Natural killer cell treated with Interleukin-12 subunit alpha and Interleukin-12 subunit beta and Interleukin-15 and Interleukin-18, amount 100 ng/mL, for 72 hours (primary cell): ENCODE measurements around the gene IFT80. TPM values are rescaled to one million over a fixed set of nuclear protein-coding genes. Genes with fewer than 3 reads are reported as not detected.

Experiments
- ATAC-seq, 2 donors: fragments of 150-1000 bp; cut with Tn5 transposase in 1 of 2; sonication (Bioruptor Pico), chemical (Tn5 transposase) in 1 of 2; 2 replicates each; pipeline ENCODE4 v1.10.0; 2021
- DNase-seq: peaks from one replicate; pipeline ENCODE4 v3.0.0; 2022; ENCODE audit warnings: low spot score
- H3K27ac Mint-ChIP-seq, 2 donors: 1 replicate in 1 of 2; 2 replicates in 1 of 2; pipeline ENCODE4 v1.8.0; 2022; ENCODE audit warnings: mixed read lengths in 2 of 2, mild to moderate bottlenecking in 1 of 2, moderate library complexity in 1 of 2
- H3K27me3 Mint-ChIP-seq, 2 donors: 1 replicate in 1 of 2; 2 replicates in 1 of 2; pipeline ENCODE4 v1.8.0; 2022; ENCODE audit warnings: mixed read lengths in 2 of 2
- H3K36me3 Mint-ChIP-seq: one replicate; pipeline ENCODE4 v1.8.0; 2022; ENCODE audit warnings: mixed read lengths
- H3K4me1 Mint-ChIP-seq, 2 donors: 1 replicate in 1 of 2; 2 replicates in 1 of 2; pipeline ENCODE4 v1.8.0; 2022; ENCODE audit warnings: low read depth in 2 of 2, mixed read lengths in 2 of 2, mild to moderate bottlenecking in 1 of 2
- H3K4me3 Mint-ChIP-seq: one replicate; pipeline ENCODE4 v1.8.0; 2022; ENCODE audit warnings: mixed read lengths
- H3K9me3 Mint-ChIP-seq: 2 replicates; pipeline ENCODE4 v1.8.0; 2022; ENCODE audit warnings: mixed read lengths
- total RNA-seq, 2 donors: library from RNA; stranded (reverse); gene quantifications; one replicate each; pipeline ENCODE4 v1.2.3, GENCODE V29; 2022

Gene IFT80
- total RNA-seq, 2 donors from 2014 or later: 15.7 to 25.7 TPM

DNA sequence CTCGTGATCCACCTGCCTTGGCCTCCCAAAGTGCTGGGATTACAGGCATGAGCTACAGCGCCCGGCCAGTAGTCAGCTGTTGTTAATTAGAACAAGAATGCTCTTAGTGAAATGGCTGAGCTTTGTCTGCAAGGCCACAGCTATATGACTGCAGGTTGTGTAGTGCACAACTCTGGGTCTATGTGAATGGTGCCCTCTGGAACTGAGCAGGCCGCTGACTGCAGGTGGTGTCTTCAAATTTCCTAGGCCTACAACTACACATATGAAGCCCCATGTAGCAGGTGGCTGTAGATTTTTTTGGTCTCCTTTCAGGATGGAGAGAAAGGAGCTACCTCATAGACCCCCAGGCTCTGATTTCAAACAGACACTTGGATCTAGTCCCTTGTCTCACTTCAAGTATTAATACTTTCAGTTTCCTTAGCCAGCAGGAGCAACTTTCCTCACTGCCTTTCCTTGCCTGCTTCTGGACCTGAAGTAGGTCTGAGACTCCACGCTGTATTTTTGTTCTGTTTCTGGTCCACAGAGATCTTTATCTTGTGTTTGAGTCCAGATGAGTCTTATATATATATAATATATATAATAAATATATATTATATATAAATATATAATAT, 86.9 kb downstream of the IFT80 start:
- Mint-ChIP-seq H3K27me3 (no peaks in the 10 kb centered on the region), H3K9me3 (no peaks in the 10 kb centered on the region), H3K27ac (no peak overlapping the region), H3K4me1 (no peaks in the 10 kb centered on the region), H3K36me3 (no peaks in the 10 kb centered on the region), H3K4me3 (no peak overlapping the region)
- peak in 1 of 2 donors; percentile 43 for ATAC-seq
- no peak for DNase-seq

- no peak overlapping the region for H3K27ac Mint-ChIP-seq
- H3K4me3 Mint-ChIP-seq: no peak overlapping the region
- no peaks in the 10 kb centered on the region for H3K27me3 Mint-ChIP-seq
- ATAC-seq (no peak), DNase-seq (no peak)
- H3K36me3 Mint-ChIP-seq: no peaks in the 10 kb centered on the region
- no peaks in the 10 kb centered on the region for H3K4me1 Mint-ChIP-seq
- no peaks in the 10 kb centered on the region for H3K9me3 Mint-ChIP-seq
Observed at GRCh38 chr3:160302806-160303205, 96.2 kb downstream of the IFT80 start.

- no peak for ATAC-seq
- H3K4me3 Mint-ChIP-seq: no peak overlapping the region
- H3K27ac Mint-ChIP-seq: no peak overlapping the region
- no peak for DNase-seq
- H3K36me3 Mint-ChIP-seq: no peaks in the 10 kb centered on the region
- no peaks in the 10 kb centered on the region for H3K4me1 Mint-ChIP-seq
- no peaks in the 10 kb centered on the region for H3K27me3 Mint-ChIP-seq
- H3K9me3 Mint-ChIP-seq: no peaks in the 10 kb centered on the region
Observed at GRCh38 chr3:160296591-160296990, 102.4 kb downstream of the IFT80 start.

GRCh38 chr3:160291909-160292299, 107.1 kb downstream of the IFT80 start:
- H3K9me3 Mint-ChIP-seq: no peaks in the 10 kb centered on the region
- H3K4me1 Mint-ChIP-seq: peaks cover 0 to 4% of the 10 kb centered on the region in 2 donors
- no peak overlapping the region for H3K4me3 Mint-ChIP-seq
- no peak overlapping the region for H3K27ac Mint-ChIP-seq
- DNase-seq: no peak
- H3K36me3 Mint-ChIP-seq: no peaks in the 10 kb centered on the region
- ATAC-seq: no peak
- no peaks in the 10 kb centered on the region for H3K27me3 Mint-ChIP-seq

GRCh38 chr3:160291290-160291908, 107.6 kb downstream of the IFT80 start:
- Mint-ChIP-seq H3K4me3 (no peak overlapping the region), H3K27ac (no peak overlapping the region), H3K9me3 (no peaks in the 10 kb centered on the region), H3K4me1 (peaks cover 0 to 4% of the 10 kb centered on the region in 2 donors), H3K36me3 (no peaks in the 10 kb centered on the region), H3K27me3 (no peaks in the 10 kb centered on the region)
- DNase-seq (no peak), ATAC-seq (no peak)

DNA sequence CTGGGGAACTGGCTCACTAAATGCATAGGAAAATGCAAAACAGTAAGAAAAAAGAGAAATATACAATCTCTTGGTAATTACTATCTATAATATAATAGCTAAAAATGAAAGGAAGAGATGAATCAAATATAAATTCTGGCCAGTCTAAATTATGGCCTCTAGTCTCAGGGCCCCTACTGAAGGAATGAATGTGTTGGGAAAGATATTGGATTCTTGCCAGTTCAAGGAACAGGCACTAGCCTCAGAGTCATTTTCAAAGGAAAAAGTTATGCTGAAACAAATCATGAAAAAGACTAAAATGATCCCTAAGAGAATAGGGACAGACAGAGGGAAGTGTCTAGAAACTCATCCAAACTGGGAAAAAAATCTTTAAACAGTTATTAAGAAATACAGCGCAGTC, 111.4 kb downstream of the IFT80 start:
- H3K4me3 Mint-ChIP-seq: no peak overlapping the region
- H3K27me3 Mint-ChIP-seq: no peaks in the 10 kb centered on the region
- DNase-seq (no peak), ATAC-seq (no peak)
- H3K27ac Mint-ChIP-seq: no peak overlapping the region
- peaks cover 0 to 4% of the 10 kb centered on the region in 2 donors for H3K4me1 Mint-ChIP-seq
- H3K9me3 Mint-ChIP-seq: no peaks in the 10 kb centered on the region
- no peaks in the 10 kb centered on the region for H3K36me3 Mint-ChIP-seq

GRCh38 chr3:160286231-160286630, 112.8 kb downstream of the IFT80 start:
- H3K27me3 Mint-ChIP-seq: no peaks in the 10 kb centered on the region
- ATAC-seq (no peak), DNase-seq (no peak)
- H3K27ac Mint-ChIP-seq: no peak overlapping the region
- no peak overlapping the region for H3K4me3 Mint-ChIP-seq
- H3K9me3 Mint-ChIP-seq: no peaks in the 10 kb centered on the region
- H3K4me1 Mint-ChIP-seq: peaks cover 0 to 4% of the 10 kb centered on the region in 2 donors
- H3K36me3 Mint-ChIP-seq: no peaks in the 10 kb centered on the region

GRCh38 chr3:160280836-160281235, 118.2 kb downstream of the IFT80 start:
- peaks cover 6% of the 10 kb centered on the region for H3K36me3 Mint-ChIP-seq
- ATAC-seq (no peak), DNase-seq (no peak)
- no peaks in the 10 kb centered on the region for H3K9me3 Mint-ChIP-seq
- no peak overlapping the region for H3K4me3 Mint-ChIP-seq
- no peak overlapping the region for H3K27ac Mint-ChIP-seq
- no peaks in the 10 kb centered on the region for H3K4me1 Mint-ChIP-seq
- no peaks in the 10 kb centered on the region for H3K27me3 Mint-ChIP-seq

GRCh38 chr3:160279657-160280056, 119.4 kb downstream of the IFT80 start:
- Mint-ChIP-seq H3K27me3 (no peaks in the 10 kb centered on the region), H3K4me1 (no peaks in the 10 kb centered on the region), H3K36me3 (peaks cover 6% of the 10 kb centered on the region), H3K4me3 (no peak overlapping the region), H3K9me3 (no peaks in the 10 kb centered on the region), H3K27ac (no peak overlapping the region)
- ATAC-seq (no peak), DNase-seq (no peak)

DNA sequence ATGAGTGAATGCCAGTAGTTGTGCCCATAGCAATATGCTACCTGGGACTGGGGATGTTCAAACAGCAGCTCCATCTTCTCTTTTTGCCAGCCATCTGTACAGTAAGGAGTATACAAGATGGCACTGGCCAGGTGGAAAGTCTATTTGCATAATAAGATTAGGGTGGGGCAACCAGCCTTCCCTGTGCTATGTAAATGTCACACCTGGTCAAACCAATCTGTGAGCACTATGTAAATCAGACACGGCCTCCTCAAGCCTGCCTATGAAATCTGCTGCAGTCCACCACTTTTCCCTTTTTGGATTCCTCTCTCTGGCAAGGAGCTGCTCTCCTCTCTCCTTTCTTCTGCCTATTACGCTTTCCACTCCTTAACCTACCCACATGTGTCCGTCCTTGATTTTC, 120.8 kb downstream of the IFT80 start:
- DNase-seq: no peak
- no peak overlapping the region for H3K27ac Mint-ChIP-seq
- H3K4me1 Mint-ChIP-seq: no peaks in the 10 kb centered on the region
- H3K4me3 Mint-ChIP-seq: no peak overlapping the region
- no peaks in the 10 kb centered on the region for H3K9me3 Mint-ChIP-seq
- H3K27me3 Mint-ChIP-seq: no peaks in the 10 kb centered on the region
- ATAC-seq: no peak
- peaks cover 16% of the 10 kb centered on the region for H3K36me3 Mint-ChIP-seq

DNA sequence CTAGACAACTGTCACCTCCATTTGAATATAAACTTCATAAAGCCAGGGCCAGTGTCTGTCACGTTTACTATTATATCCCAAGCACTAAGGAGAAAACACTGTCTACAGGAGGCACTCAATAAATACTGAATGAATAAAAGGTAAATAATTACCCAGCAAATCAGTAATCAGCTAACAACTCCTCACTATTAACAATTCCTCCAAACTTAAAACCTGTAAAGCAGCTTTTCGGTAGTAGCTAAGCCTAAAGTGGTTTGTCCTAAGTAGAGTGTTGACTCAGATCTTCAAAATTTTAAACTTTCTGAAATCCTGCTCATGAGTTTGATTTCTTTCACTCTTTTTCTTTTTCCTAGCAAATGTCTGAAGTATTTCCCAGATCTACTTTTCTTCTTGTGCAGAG, 133.9 kb downstream of the IFT80 start:
- Mint-ChIP-seq H3K27ac (no peak overlapping the region), H3K4me3 (no peak overlapping the region), H3K4me1 (peaks cover 6 to 7% of the 10 kb centered on the region in 2 donors), H3K36me3 (peaks cover 4% of the 10 kb centered on the region), H3K27me3 (no peaks in the 10 kb centered on the region), H3K9me3 (no peaks in the 10 kb centered on the region)
- ATAC-seq (no peak), DNase-seq (no peak)

- H3K4me1 Mint-ChIP-seq: peaks cover 6 to 7% of the 10 kb centered on the region in 2 donors
Observed at GRCh38 chr3:160260587-160261270, 138.3 kb downstream of the IFT80 start.

DNA sequence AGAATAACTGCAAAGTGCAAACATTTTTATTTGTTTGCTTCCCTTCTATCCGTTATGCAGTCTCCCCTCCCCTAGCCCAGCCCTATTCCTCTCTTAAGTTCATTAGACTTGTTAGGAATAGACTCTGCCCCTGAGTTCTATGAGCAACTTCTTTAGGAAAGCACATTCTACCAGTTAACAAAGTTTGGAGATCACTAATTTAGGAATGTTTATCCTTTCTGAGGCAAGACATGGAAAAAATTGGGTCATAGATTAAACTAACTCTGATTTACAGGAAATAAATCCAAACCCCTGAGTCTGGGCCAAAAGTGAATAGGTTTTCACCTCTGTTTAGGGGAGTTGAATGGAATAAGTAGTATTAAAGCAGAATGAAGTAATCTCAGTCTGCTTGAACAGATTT, 139.4 kb downstream of the IFT80 start:
- H3K36me3 Mint-ChIP-seq: no peaks in the 10 kb centered on the region
- no peak for ATAC-seq
- H3K9me3 Mint-ChIP-seq: no peaks in the 10 kb centered on the region
- no peak overlapping the region for H3K4me3 Mint-ChIP-seq
- no peak overlapping the region for H3K27ac Mint-ChIP-seq
- H3K4me1 Mint-ChIP-seq: peaks cover 6 to 7% of the 10 kb centered on the region in 2 donors
- DNase-seq: no peak
- H3K27me3 Mint-ChIP-seq: no peaks in the 10 kb centered on the region

More at GRCh38 chr3:160260587-160261270, 138.3 kb downstream of the IFT80 start:
- H3K9me3 Mint-ChIP-seq: no peaks in the 10 kb centered on the region
- DNase-seq (no peak), ATAC-seq (no peak)
- H3K27me3 Mint-ChIP-seq: no peaks in the 10 kb centered on the region
- no peak overlapping the region for H3K27ac Mint-ChIP-seq
- no peak overlapping the region for H3K4me3 Mint-ChIP-seq
- H3K36me3 Mint-ChIP-seq: peaks cover 4% of the 10 kb centered on the region

DNA sequence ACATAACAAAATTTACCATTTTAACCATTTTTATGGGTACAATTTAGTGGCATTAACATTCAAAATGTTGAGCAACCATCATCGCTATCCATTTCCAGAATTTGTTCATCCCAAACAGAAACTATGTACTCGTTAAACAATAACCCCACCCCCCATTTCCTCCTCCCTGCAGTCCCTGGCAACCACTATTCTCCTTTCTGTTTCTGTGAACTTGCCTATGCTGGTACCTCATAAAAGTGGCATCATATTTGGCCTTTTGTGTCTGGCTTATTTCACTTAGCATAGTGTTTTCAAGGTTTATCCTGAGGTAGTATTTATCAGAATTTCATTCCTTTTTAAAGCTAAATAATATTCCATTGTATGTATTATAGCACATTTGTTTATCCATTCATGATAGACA, 141.4 kb downstream of the IFT80 start:
- Mint-ChIP-seq H3K9me3 (no peaks in the 10 kb centered on the region), H3K4me1 (peaks cover 6 to 7% of the 10 kb centered on the region in 2 donors), H3K27me3 (no peaks in the 10 kb centered on the region), H3K27ac (no peak overlapping the region), H3K36me3 (no peaks in the 10 kb centered on the region), H3K4me3 (no peak overlapping the region)
- DNase-seq: no peak
- no peak for ATAC-seq
